A673 (cell line): ENCODE measurements around the gene CHD9.

Experiments used
- EZH2 ChIP-seq: fragments of 200-600 bp; sonication (generic); IDR thresholded peaks from 2 replicates; pipeline ENCODE4 v1.6.1; 2017; ENCODE audit warnings: borderline replicate concordance, low read depth, mild to moderate bottlenecking, mixed read lengths, antibody characterized with exemption, low read length; ENCODE audit not compliant: poor library complexity, severe bottlenecking
- TF ChIP-seq, protein P1 (sequence below): fragments of 300-800, 200-600 bp; sonication (generic); conservative IDR thresholded peaks from 2 replicates; pipeline ENCODE4 v1.5.1; 2017; ENCODE audit warnings: low read depth, mild to moderate bottlenecking, antibody characterized with exemption, low read length, moderate library complexity, mixed read lengths

DNA sequence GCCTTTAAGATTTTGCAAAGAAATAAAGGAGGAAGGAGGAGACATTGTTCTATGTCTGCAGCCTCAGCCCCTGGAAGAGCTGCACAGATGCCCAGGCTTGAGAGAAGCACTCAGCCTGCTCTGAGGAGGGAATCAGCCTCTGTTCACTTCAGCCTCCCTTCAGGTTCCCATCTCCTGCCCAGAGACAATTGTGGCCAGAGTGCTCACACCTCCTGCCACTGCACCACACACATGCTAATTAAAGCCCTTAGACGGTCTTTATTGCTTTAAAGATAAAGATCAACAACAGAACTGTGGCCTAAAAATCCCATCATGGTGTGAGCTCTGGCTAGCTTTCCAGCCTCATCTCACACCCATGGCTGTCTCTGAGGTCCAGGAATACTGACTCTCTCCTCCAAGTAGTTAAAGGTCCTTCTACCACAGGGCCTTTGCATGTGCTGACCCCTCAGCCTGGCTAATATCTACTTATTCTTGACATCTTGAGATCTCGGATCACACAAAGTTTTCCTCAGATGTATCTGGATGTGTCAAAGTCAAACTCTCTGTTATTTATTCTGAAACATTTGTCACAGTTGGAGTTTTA, 35.9 kb upstream of the CHD9 start:
- TF ChIP-seq, protein P1, sequence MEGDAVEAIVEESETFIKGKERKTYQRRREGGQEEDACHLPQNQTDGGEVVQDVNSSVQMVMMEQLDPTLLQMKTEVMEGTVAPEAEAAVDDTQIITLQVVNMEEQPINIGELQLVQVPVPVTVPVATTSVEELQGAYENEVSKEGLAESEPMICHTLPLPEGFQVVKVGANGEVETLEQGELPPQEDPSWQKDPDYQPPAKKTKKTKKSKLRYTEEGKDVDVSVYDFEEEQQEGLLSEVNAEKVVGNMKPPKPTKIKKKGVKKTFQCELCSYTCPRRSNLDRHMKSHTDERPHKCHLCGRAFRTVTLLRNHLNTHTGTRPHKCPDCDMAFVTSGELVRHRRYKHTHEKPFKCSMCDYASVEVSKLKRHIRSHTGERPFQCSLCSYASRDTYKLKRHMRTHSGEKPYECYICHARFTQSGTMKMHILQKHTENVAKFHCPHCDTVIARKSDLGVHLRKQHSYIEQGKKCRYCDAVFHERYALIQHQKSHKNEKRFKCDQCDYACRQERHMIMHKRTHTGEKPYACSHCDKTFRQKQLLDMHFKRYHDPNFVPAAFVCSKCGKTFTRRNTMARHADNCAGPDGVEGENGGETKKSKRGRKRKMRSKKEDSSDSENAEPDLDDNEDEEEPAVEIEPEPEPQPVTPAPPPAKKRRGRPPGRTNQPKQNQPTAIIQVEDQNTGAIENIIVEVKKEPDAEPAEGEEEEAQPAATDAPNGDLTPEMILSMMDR: no peak
- TF ChIP-seq EZH2: no peak
